A204.1 (cell line): Measurements from ENCODE around the gene TMEM202.
"Not testable (repeated sequence)": the region's sequence is repeated elsewhere in the genome, so short reads cannot be mapped to it uniquely, and the experiment has no call there.

Experiments
- FAIRE-seq: peaks from 2 replicates; lab custom pipeline; 2012; peaks lifted over from hg19 to GRCh38; lab: Jason Lieb, UNC

TMEM202 gene, protein sequence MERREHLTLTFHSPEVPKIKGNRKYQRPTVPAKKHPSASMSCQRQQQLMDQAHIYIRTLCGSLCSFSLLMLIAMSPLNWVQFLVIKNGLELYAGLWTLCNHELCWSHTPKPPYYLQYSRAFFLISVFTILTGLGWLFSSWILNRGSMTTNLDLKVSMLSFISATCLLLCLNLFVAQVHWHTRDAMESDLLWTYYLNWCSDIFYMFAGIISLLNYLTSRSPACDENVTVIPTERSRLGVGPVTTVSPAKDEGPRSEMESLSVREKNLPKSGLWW

GRCh38 chr15:72397796-72398588 is at the start of gene TMEM202:
TMEM202 (plus strand) TSS chr15:72398305; CDS start chr15:72398327, 22 bp downstream.
- FAIRE-seq, result no peak

DNA sequence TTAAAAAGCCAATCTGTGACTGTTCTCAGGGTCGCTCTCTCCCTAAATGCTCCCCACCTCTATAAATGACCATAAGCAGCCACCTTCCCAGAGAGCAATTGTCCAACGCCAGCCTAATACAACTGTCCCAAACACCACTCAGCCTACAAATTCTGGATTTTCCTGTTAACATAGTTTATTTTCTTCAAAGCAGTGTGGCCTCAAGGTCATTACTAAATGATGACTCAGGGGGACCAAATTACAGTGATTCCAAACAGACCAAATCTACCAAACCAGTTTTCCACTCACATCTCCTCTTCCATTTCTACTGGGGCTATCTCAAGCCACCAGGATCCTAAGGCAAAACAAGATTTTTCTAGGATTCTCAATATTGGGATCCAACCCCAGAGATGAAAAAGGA is 44.8 kb upstream of the TMEM202 start:
- FAIRE-seq, result no peak

DNA sequence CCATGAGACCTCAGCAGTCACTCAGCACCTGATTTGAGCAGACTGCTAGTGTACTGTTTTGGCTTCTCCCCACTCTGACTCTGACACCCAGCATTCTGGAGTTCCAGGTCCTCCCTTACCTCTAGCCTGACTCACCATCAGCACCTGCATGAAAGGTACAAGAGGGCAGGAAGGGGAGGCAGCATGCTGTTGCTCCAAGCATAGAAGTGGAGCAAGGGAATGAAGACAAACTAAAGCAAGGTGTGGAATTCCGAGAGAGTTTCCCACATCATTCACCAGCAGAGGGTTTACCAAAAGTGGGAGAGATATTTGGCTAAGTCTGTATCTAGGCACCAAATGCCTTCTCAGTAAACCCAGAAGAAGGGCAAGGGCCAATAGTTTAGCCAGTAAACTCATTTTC is 43.6 kb upstream of the TMEM202 start:
- FAIRE-seq, result no peak

- no peak for FAIRE-seq
These were observed 40.0 kb upstream of the TMEM202 start for GRCh38 chr15:72358121-72358520.

- no peak for FAIRE-seq
These were observed 39.4 kb upstream of the TMEM202 start for GRCh38 chr15:72358650-72359171.

- FAIRE-seq, result no peak
These were observed 36.9 kb upstream of the TMEM202 start for GRCh38 chr15:72361176-72361575.

DNA sequence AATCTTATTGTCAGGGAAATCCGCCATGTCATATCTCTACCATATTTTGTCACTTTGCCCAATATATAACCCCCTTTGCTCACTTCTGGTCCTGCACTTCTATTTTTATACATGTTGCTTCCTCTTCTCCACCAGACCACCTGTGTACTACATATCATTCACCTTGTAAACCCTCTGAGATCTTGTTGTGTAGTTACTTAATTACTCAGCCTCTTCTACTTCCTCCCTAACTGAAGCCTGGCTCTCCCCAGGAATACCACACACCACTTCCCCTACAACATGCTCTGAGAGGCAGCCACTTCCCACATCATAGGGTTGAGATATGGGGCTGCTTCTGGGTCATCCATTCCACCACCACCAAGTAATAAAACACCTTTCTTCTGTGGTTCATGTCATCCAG is 32.3 kb upstream of the TMEM202 start:
- no peak for FAIRE-seq

GRCh38 chr15:72368325-72368724 is 29.8 kb upstream of the TMEM202 start:
- no peak for FAIRE-seq

DNA sequence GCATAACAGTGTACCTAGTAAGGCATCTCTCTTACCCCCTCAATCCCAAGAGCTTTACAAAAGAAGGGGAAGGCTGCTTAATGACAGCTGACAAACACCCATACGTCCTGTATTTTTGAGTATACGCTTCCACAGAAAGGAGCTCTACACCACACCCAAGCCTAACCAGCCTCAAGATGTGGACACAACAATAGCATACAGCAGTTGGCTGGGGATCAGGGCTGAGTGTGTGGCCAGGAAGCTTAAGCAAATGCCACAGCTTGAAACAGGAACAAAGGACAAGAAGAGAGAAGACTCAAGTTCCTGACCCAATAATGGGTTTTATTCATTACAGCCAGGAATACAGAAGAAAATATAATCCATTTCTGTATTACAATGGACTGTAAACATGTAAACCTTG is 29.2 kb upstream of the TMEM202 start:
- FAIRE-seq, result no peak

DNA sequence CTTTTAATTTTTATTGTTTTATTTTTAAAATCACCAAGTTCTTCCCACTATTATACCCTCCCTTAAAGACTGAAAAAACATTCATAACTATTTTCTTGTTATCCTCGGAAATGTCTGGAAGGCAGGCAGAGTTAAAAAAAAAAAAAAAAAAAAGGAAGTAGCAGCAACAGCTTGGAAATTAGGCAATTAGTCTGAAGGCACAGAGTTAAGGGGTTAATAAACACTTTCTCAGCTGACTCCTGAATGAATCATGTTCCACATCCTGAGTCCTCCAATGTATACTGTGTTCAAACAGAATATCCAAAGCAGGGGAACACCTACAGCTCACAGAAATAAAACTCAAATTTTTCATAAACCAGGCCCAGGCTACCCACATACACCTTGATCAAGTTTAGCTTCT is 28.1 kb upstream of the TMEM202 start:
- FAIRE-seq, result no peak

DNA sequence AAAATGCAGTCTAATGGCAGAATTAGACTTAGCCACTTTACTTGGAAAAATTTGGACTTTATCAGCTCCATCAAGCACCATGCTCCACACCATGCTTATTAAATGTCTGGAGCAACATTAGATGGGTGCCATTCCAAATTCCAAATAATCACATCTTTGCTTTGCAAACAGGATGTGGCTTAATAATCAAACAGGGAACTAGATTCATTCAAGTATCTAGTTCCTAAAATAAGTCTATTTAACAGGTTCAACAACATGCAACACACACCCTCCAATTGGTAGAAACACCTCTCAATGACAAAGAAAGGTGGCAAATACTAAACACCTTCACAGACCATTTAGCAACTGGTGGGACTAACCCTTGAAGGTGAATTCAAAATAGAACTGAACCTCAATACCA is 25.7 kb upstream of the TMEM202 start:
- FAIRE-seq, result no peak

DNA sequence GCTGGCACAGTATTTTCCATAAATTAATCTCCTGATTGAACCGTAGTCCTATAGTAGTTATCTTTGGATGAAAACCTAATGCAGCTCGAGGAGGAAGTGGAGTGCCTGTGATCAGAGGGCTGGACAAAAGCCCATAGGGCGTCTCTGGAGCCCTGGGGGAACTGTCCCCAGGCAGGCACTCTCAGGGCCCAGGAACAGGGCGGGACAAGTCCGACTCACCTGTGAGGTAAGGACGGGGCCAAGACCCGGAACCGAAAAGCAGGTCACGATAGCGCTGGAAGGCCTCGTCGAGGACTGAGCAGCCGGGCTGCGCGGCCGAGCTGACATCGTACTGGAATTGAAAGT is 22.6 kb upstream of the TMEM202 start:
- FAIRE-seq, result no peak

DNA sequence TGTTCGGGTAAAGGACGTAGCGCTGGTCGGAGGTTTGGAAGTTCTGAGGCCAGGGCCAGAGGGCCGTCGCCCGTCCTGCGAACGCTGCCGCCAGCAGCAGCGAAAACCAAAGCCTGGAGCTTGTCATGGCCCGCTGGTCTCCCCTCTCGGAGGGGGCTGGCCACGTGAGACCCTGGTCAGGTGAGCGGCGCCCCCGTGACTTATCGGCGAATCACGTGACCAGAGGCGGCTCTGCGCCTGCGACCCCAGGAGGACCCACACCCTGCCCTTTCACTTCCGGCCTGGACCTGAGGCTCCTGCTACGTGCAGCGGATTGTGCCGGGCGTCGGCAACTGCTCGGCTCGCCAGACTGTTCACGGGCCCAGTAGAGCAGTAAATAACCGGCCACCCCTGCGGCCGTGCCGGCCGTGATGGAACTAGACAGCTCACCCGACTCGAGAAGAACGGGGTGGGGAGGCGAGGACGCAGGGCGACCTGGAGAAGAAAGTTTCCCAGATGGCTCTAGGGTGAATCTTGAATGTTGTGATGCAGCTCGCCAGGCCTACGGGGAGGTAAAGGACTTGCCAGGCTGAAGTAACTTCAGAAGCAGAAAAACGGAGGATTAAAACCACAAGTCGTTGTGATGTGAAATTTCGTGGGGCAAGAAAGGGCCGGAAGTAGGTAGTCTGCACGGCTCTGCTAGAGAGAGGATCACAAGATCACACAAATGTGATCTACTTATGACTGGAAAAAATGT is 22.1 kb upstream of the TMEM202 start, which contains the start of gene HEXA:
Gene HEXA, minus strand, starts transcription at position 169 of the 736 bp plus-strand sequence. Its CDS starts 42 bp downstream, at position 127.
- FAIRE-seq, result no peak

- no peak for FAIRE-seq
These were observed 20.8 kb upstream of the TMEM202 start for GRCh38 chr15:72377331-72377730.

- FAIRE-seq, result not testable (repeated sequence)
These were observed 19.0 kb upstream of the TMEM202 start for GRCh38 chr15:72379106-72379505.

GRCh38 chr15:72379856-72380430 is 18.2 kb upstream of the TMEM202 start:
- no peak for FAIRE-seq

GRCh38 chr15:72380743-72381142 is 17.4 kb upstream of the TMEM202 start:
- no peak for FAIRE-seq

GRCh38 chr15:72382146-72382545 is 16.0 kb upstream of the TMEM202 start:
- FAIRE-seq, result no peak

DNA sequence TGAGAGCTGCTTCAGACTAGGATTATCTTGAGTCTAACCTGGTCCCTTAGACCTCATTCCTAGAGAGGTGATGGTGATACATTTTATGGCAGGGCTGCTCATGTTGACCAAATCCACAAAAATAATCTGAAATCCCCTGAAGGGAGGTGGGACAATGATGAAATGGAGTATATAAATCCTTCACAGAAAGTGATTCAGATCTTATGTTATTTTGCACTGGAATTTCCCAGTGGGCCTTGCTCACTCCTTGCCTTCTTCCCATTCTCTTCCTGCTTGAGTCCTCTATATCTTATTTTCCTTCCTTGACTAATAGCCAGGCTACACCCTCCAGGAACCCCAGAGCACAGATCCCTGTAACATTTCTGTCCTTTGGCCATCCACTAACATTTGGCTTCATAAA is 10.4 kb upstream of the TMEM202 start:
- no peak for FAIRE-seq

GRCh38 chr15:72389231-72389630 is 8.9 kb upstream of the TMEM202 start:
- no peak for FAIRE-seq

DNA sequence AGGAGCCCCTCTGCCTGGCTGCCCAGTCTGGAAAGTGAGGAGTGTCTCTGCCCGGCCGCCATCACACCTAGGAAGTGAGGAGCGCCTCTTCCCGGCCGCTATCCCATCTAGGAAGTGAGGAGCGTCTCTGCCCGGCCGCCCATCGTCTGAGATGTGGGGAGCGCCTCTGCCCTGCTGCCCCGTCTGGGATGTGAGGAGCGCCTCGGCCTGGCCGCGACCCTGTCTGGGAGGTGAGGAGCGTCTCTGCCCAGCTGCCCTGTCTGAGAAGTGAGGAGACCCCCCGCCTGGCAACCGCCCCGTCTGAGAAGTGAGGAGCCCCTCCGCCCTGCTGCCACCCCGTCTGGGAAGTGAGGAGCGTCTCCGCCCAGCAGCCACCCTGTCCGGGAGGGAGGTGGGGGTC is 1.8 kb upstream of the TMEM202 start:
- not testable (repeated sequence) for FAIRE-seq

DNA sequence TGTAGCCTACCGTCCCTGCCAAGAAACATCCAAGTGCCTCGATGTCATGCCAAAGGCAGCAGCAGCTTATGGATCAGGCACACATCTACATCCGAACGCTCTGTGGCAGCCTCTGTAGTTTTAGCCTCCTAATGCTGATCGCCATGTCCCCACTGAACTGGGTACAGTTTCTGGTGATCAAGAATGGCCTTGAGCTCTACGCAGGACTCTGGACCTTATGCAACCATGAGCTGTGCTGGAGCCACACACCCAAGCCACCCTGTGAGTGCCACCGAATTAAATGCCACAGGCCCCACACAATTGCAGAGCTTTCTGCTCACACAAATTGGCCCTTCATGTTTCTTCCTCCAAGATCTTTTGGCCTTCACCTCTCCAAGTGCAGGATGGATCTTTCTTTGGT is 543 bp downstream of the TMEM202 start:
- FAIRE-seq, result no peak

GRCh38 chr15:72402726-72403125 is 4.6 kb downstream of the TMEM202 start:
- FAIRE-seq, result no peak
